IMR-90 (cell line): ENCODE measurements around the gene NDUFA13.

Experiments used
- BHLHE40 ChIP-seq: fragments of 150-350 bp; IDR thresholded peaks from 2 replicates; pipeline ENCODE4 v1.6.1; 2016; ENCODE audit warnings: mild to moderate bottlenecking, low read depth, low read length
- CEBPB ChIP-seq: IDR thresholded peaks from 2 replicates; pipeline ENCODE4 v1.6.1; 2012; ENCODE audit warnings: low read depth, low read length, improper control_type of control experiment
- CTCF ChIP-seq: conservative IDR thresholded peaks from 2 replicates; pipeline ENCODE4 v1.5.1; 2012; ENCODE audit warnings: mild to moderate bottlenecking, low read depth, low read length, improper control_type of control experiment
- ELK1 ChIP-seq: fragments of 150-350 bp; IDR thresholded peaks from 2 replicates; pipeline ENCODE4 v1.6.1; 2016; ENCODE audit warnings: low read depth, mild to moderate bottlenecking, low read length, moderate library complexity, borderline replicate concordance
- FOS ChIP-seq: fragments of 150-350 bp; IDR thresholded peaks from 2 replicates; pipeline ENCODE4 v1.6.1; 2016; ENCODE audit warnings: low read depth, low read length
- MAFK ChIP-seq: IDR thresholded peaks from 2 replicates; pipeline ENCODE4 v1.6.1; 2012; ENCODE audit warnings: low read depth, low read length, improper control_type of control experiment
- MAZ ChIP-seq: IDR thresholded peaks from 2 replicates; pipeline ENCODE4 v1.6.1; 2012; ENCODE audit warnings: low read depth, mild to moderate bottlenecking, low read length, improper control_type of control experiment, moderate library complexity, borderline replicate concordance
- MXI1 ChIP-seq: IDR thresholded peaks from 2 replicates; pipeline ENCODE4 v1.6.1; 2012; ENCODE audit warnings: low read depth, mild to moderate bottlenecking, low read length, moderate library complexity, borderline replicate concordance
- POLR2A ChIP-seq: IDR thresholded peaks from 2 replicates; pipeline ENCODE4 v1.6.1; 2012; ENCODE audit warnings: mild to moderate bottlenecking, low read depth, low read length
- RAD21 ChIP-seq: IDR thresholded peaks from 2 replicates; pipeline ENCODE4 v1.6.1; 2012; ENCODE audit warnings: low read length, improper control_type of control experiment
- RCOR1 ChIP-seq: IDR thresholded peaks from 2 replicates; pipeline ENCODE4 v1.6.1; 2012; ENCODE audit warnings: mild to moderate bottlenecking, low read length, improper control_type of control experiment; ENCODE audit not compliant: insufficient replicate concordance
- RFX5 ChIP-seq: IDR thresholded peaks from 2 replicates; pipeline ENCODE4 v1.8.0; 2012; ENCODE audit warnings: low read depth, mild to moderate bottlenecking, low read length, moderate library complexity
- SMC3 ChIP-seq: fragments of 150-350 bp; IDR thresholded peaks from 2 replicates; pipeline ENCODE4 v1.6.1; 2016; ENCODE audit warnings: low read depth, mild to moderate bottlenecking, antibody characterized with exemption, low read length, moderate library complexity
- USF2 ChIP-seq: fragments of 150-350 bp; IDR thresholded peaks from 2 replicates; pipeline ENCODE4 v1.6.1; 2017; ENCODE audit warnings: mild to moderate bottlenecking, antibody characterized with exemption, low read length, low read depth

GRCh38 chr19:19544257-19544953 is 28.4 kb downstream of the NDUFA13 start:
- TF ChIP-seq POLR2A (no peak), CTCF (no peak), ELK1 (no peak), MXI1 (no peak), CEBPB (no peak), RFX5 (no peak), USF2 (no peak), SMC3 (no peak), BHLHE40 (no peak), RAD21 (no peak), MAZ (no peak), MAFK (no peak), RCOR1 (no peak), FOS (no peak)
